ENCODE measurements around the gene MRPL58.

GRCh38 chr17:74978240-74978639 lies 34.2 kb upstream of the MRPL58 start:
- no peak for TF ChIP-seq EZH2 (IDR thresholded peaks at IDR 0.05; ENCODE audit: insufficient read depth, low read length)
- TF ChIP-seq CTCF (IDR thresholded peaks at IDR 0.05; ENCODE audit: insufficient read depth, low read depth, low read length), result no peak

Data from astrocyte (in vitro differentiated cells and primary cell).